GM18519 (cell line): Measurements from ENCODE around the gene NOTUM.
"Not testable (repeated sequence)": the region's sequence is repeated elsewhere in the genome, so short reads cannot be mapped to it uniquely, and the experiment has no call there.

Experiments
- ATAC-seq: cut with Tn5 transposase; IDR thresholded peaks from one replicate; pipeline ENCODE4 v1.9.1; 2021; ENCODE audit warnings: mild to moderate bottlenecking, moderate library complexity; ENCODE audit not compliant: unreplicated experiment, low FRiP score

The NOTUM gene

GRCh38 chr17:81996757-81997441 is 35.9 kb upstream of the NOTUM start:
- ATAC-seq: no peak

- ATAC-seq: no peak
These were observed 35.3 kb upstream of the NOTUM start for GRCh38 chr17:81996232-81996756.

- no peak for ATAC-seq
These were observed 34.7 kb upstream of the NOTUM start for GRCh38 chr17:81995463-81996231.

GRCh38 chr17:81994593-81995462 is 33.8 kb upstream of the NOTUM start:
- ATAC-seq: no peak

- no peak for ATAC-seq
These were observed 33.0 kb upstream of the NOTUM start for GRCh38 chr17:81993729-81994592.

GRCh38 chr17:81992306-81993102 is 31.5 kb upstream of the NOTUM start:
- ATAC-seq: no peak

GRCh38 chr17:81991684-81992305 is 30.8 kb upstream of the NOTUM start:
- ATAC-seq: no peak

GRCh38 chr17:81990836-81991683 is 30.1 kb upstream of the NOTUM start:
- ATAC-seq: no peak

GRCh38 chr17:81987161-81987770 is 26.3 kb upstream of the NOTUM start:
- ATAC-seq: no peak

- no peak for ATAC-seq
These were observed 25.6 kb upstream of the NOTUM start for GRCh38 chr17:81986606-81987005.

- no peak for ATAC-seq
These were observed 23.9 kb upstream of the NOTUM start for GRCh38 chr17:81984773-81985410.

GRCh38 chr17:81983639-81984373 is 22.8 kb upstream of the NOTUM start:
- ATAC-seq: no peak

- ATAC-seq: no peak
These were observed 22.1 kb upstream of the NOTUM start for GRCh38 chr17:81983011-81983638.

GRCh38 chr17:81981511-81981910 is 20.5 kb upstream of the NOTUM start:
- ATAC-seq: not testable (repeated sequence)

GRCh38 chr17:81980707-81981343 is 19.8 kb upstream of the NOTUM start:
- ATAC-seq: no peak
